ENCODE results near the gene DNAJC30.

DNA sequence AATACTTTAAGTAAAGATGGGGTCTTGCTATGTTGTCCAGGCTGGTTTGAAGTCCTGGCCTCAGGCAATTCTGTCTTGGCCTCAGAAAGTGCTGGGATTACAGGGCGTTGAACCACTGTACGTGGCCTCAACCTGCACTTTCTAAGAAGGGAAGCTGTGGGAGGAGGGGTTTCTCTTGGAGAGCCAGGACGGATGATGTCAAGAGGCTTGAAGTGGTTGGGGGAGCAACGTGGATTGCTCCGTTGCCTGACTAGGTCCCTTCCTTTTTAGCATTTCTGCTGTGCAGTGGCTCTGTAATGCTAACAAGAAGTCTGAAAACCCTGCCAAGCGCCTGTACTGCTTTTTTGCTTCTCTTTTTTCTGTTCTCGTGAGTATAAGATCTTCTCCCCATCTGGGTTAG, 7.4 kb upstream of the DNAJC30 start:
- TF ChIP-seq, protein P1, sequence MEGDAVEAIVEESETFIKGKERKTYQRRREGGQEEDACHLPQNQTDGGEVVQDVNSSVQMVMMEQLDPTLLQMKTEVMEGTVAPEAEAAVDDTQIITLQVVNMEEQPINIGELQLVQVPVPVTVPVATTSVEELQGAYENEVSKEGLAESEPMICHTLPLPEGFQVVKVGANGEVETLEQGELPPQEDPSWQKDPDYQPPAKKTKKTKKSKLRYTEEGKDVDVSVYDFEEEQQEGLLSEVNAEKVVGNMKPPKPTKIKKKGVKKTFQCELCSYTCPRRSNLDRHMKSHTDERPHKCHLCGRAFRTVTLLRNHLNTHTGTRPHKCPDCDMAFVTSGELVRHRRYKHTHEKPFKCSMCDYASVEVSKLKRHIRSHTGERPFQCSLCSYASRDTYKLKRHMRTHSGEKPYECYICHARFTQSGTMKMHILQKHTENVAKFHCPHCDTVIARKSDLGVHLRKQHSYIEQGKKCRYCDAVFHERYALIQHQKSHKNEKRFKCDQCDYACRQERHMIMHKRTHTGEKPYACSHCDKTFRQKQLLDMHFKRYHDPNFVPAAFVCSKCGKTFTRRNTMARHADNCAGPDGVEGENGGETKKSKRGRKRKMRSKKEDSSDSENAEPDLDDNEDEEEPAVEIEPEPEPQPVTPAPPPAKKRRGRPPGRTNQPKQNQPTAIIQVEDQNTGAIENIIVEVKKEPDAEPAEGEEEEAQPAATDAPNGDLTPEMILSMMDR (IDR thresholded peaks at IDR 0.05), result no peak
- TF ChIP-seq POLR2A (IDR thresholded peaks at IDR 0.05; ENCODE audit: low read depth), result no peak
- TF ChIP-seq EP300 (IDR thresholded peaks at IDR 0.05), result no peak
- no peak for TF ChIP-seq POLR2AphosphoS5 (IDR thresholded peaks at IDR 0.05)

All from esophagus muscularis mucosa (tissue), 4 donors.